ENCODE results near the gene NXPH1. TPM values are rescaled to one million over a fixed set of nuclear protein-coding genes. Genes with fewer than 3 reads are reported as not detected.

Gene NXPH1
- total and polyA plus RNA-seq, 7 donors = not detected

- DNase-seq = peak; percentile 39 to 56
- H3K9me3 ChIP-seq = no peaks in the 10 kb centered on the region
- ATAC-seq = peak in 2 of 4 donors; percentile 51 to 56
- H3K36me3 ChIP-seq (ENCODE audit: insufficient read depth in 1 of 2, low read depth in 1 of 2) = no peaks in the 10 kb centered on the region
- no peaks in the 10 kb centered on the region for H3K4me1 ChIP-seq
- WGBS, 3 donors = 0 to 2% (median 1%) methylated on average over 34 to 40 of the region's 40 CpGs
- intact Hi-C loops (cut with DNase I) = no loop called here
- TF ChIP-seq CTCF (IDR thresholded peaks at IDR 0.05) = no peak
- H3K27ac ChIP-seq = no peak overlapping the region
- no peak overlapping the region for H3K4me3 ChIP-seq
- H3K27me3 ChIP-seq (ENCODE audit: insufficient read depth in 3 of 3, low read length in 2 of 3) = peaks cover 2 to 84% (median 36%) of the 10 kb centered on the region in 3 donors
Measured at GRCh38 chr7:8442814-8443304, 9.4 kb downstream of the NXPH1 start.

- Histone ChIP-seq H3K4me3 (no peak overlapping the region), H3K27ac (no peak overlapping the region), H3K4me1 (no peaks in the 10 kb centered on the region), H3K27me3 (ENCODE audit: insufficient read depth in 3 of 3, low read length in 2 of 3) (peaks cover 2 to 74% (median 35%) of the 10 kb centered on the region in 3 donors), H3K9me3 (no peaks in the 10 kb centered on the region), H3K36me3 (ENCODE audit: insufficient read depth in 1 of 2, low read depth in 1 of 2) (no peaks in the 10 kb centered on the region)
- 3% methylated on average over 48 to 49 of the region's 49 CpGs for WGBS, 3 donors
- DNase-seq (no peak), ATAC-seq (no peak)
- intact Hi-C loops (cut with DNase I) = no loop called here
- no peak for TF ChIP-seq CTCF (IDR thresholded peaks at IDR 0.05)
Measured at GRCh38 chr7:8443576-8444467, 10.4 kb downstream of the NXPH1 start.

- ATAC-seq (no peak), DNase-seq (no peak)
- intact Hi-C loops (cut with DNase I) = no loop called here
- WGBS, 3 donors = 40 to 42% (median 41%) methylated on average over 7 of the region's 7 CpGs
- Histone ChIP-seq H3K4me1 (no peaks in the 10 kb centered on the region), H3K36me3 (ENCODE audit: insufficient read depth in 1 of 2, low read depth in 1 of 2) (no peaks in the 10 kb centered on the region), H3K9me3 (no peaks in the 10 kb centered on the region), H3K4me3 (no peak overlapping the region), H3K27ac (no peak overlapping the region), H3K27me3 (ENCODE audit: insufficient read depth in 3 of 3, low read length in 2 of 3) (peaks cover 2 to 68% (median 35%) of the 10 kb centered on the region in 3 donors)
- no peak for TF ChIP-seq CTCF (IDR thresholded peaks at IDR 0.05)
Measured at GRCh38 chr7:8444468-8444769, 11.0 kb downstream of the NXPH1 start.

- Histone ChIP-seq H3K4me1 (no peaks in the 10 kb centered on the region), H3K36me3 (ENCODE audit: insufficient read depth in 1 of 2, low read depth in 1 of 2) (no peaks in the 10 kb centered on the region), H3K27me3 (ENCODE audit: insufficient read depth in 3 of 3, low read length in 2 of 3) (no peaks in the 10 kb centered on the region), H3K9me3 (no peaks in the 10 kb centered on the region), H3K27ac (no peak overlapping the region), H3K4me3 (no peak overlapping the region)
- TF ChIP-seq CTCF (IDR thresholded peaks at IDR 0.05) = no peak
- WGBS, 3 donors = 60 to 67% (median 65%) methylated on average over 1 of the region's 1 CpG
- intact Hi-C loops (cut with DNase I) = no loop called here
- ATAC-seq (no peak), DNase-seq (no peak)
Measured at GRCh38 chr7:8453535-8453934, 20.1 kb downstream of the NXPH1 start.
